GM12878 (cell line): ENCODE measurements around the gene KLK2. TPM values are rescaled to one million over a fixed set of nuclear protein-coding genes. Genes with fewer than 3 reads are reported as not detected.

ENCODE experiments used
- ATAC-seq: fragments of 200-7000 bp; cut with Tn5 transposase; 3 replicates; pipeline ENCODE4 v1.9.1; 2020; ENCODE audit warnings: mild to moderate bottlenecking, moderate library complexity
- BruUV-seq: library from RNA; stranded (reverse); fragments of 400-500 nt; replicated peaks from 2 replicates; lab custom pipeline; 2021; lab: Mats Ljungman, UMichigan
- CTCF ChIA-PET: fragments of 300-600 bp; sonication (Branson Sonifier 250); formaldehyde crosslinking; extraction: SDS; loops from one replicate; lab custom pipeline; 2021; ENCODE audit warnings: inconsistent platforms; lab: Yijun Ruan, JAX
- POLR2A ChIA-PET: fragments of 350-600 bp; formaldehyde crosslinking; extraction: SDS; loops from one replicate; lab custom pipeline; 2021; ENCODE audit warnings: inconsistent platforms; lab: Charles Lee
- RAD21 ChIA-PET: fragments of 300-600 bp; sonication (Branson Sonifier 250); formaldehyde crosslinking; loops from one replicate; lab custom pipeline; 2023; ENCODE audit warnings: antibody characterized with exemption; ENCODE audit not compliant: unreplicated experiment; lab: Charles Lee
- SMC1A ChIA-PET: fragments of 300-600 bp; sonication (Branson Sonifier 250); formaldehyde crosslinking; loops from one replicate; lab custom pipeline; 2023; ENCODE audit not compliant: unreplicated experiment, uncharacterized antibody; lab: Charles Lee
- DNase-seq: peaks from one replicate; pipeline ENCODE4 v3.0.0-alpha.2; 2011; ENCODE audit warnings: low read depth, low spot score
- FAIRE-seq: peaks from 3 replicates; lab custom pipeline; 2011; peaks lifted over from hg19 to GRCh38; lab: Jason Lieb, UNC
- H2AFZ ChIP-seq: 2 replicates; pipeline ENCODE4 v1.6.0; 2011; ENCODE audit warnings: low read depth, low read length, control low read depth; ENCODE audit not compliant: control insufficient read depth
- H3K27ac ChIP-seq: 2 replicates; pipeline ENCODE4 v1.5.1; 2011; ENCODE audit warnings: control low read depth; ENCODE audit not compliant: control insufficient read depth, insufficient read depth
- H3K27me3 ChIP-seq, 2 experiments: replicated peaks in 1 of 2; 2 replicates each; pipeline versions ENCODE4 v1.6.0 to v1.6.1; 2011; ENCODE audit warnings: low read length in 1 of 2; ENCODE audit not compliant: control insufficient read depth in 2 of 2, insufficient read depth in 2 of 2
- H3K36me3 ChIP-seq, 2 experiments: 2 replicates each; pipeline ENCODE4 v1.5.1; 2011; ENCODE audit warnings: low read length in 1 of 2; ENCODE audit not compliant: control insufficient read depth in 2 of 2, insufficient read depth in 2 of 2
- H3K4me1 ChIP-seq: 2 replicates; pipeline ENCODE4 v1.6.1; 2011; ENCODE audit warnings: mild to moderate bottlenecking, low read length, moderate library complexity, mixed read lengths; ENCODE audit not compliant: control insufficient read depth, insufficient read depth
- H3K4me2 ChIP-seq: 2 replicates; pipeline ENCODE4 v1.6.0; 2011; ENCODE audit warnings: control low read depth; ENCODE audit not compliant: control insufficient read depth, insufficient read depth
- H3K4me3 ChIP-seq: fragments of 200-600 bp; sonication (generic); 2 replicates; pipeline ENCODE4 v1.5.1; 2016
- H3K79me2 ChIP-seq: 2 replicates; pipeline ENCODE4 v1.6.0; 2011; ENCODE audit warnings: low read length; ENCODE audit not compliant: control insufficient read depth, insufficient read depth
- H3K9ac ChIP-seq: 2 replicates; pipeline ENCODE4 v1.8.0; 2011; ENCODE audit warnings: low read length, control low read depth, mixed read lengths; ENCODE audit not compliant: control insufficient read depth, insufficient read depth
- H3K9me3 ChIP-seq: replicated peaks from 3 replicates; pipeline ENCODE4 v1.5.1; 2011; ENCODE audit warnings: mild to moderate bottlenecking, low read length; ENCODE audit not compliant: control insufficient read depth, insufficient read depth
- H4K20me1 ChIP-seq: 2 replicates; pipeline ENCODE4 v1.6.0; 2011; ENCODE audit not compliant: control insufficient read depth, insufficient read depth
- BCL11A ChIP-seq: IDR thresholded peaks from 2 replicates; pipeline ENCODE4 v1.6.1; 2011; ENCODE audit warnings: low read depth, low read length
- BCL3 ChIP-seq: IDR thresholded peaks from 2 replicates; pipeline ENCODE4 v1.6.1; 2011; ENCODE audit warnings: borderline replicate concordance, low read depth, mild to moderate bottlenecking, moderate library complexity, low read length; ENCODE audit not compliant: insufficient read depth, poor library complexity, severe bottlenecking
- BHLHE40 ChIP-seq, 2 experiments: fragments of 450-650 bp in 1 of 2; IDR thresholded peaks; 2 replicates each; pipeline ENCODE4 v1.6.1; 2011 to 2017; ENCODE audit warnings: low read depth in 2 of 2, borderline replicate concordance in 1 of 2, improper control_type of control experiment in 1 of 2, low read length in 1 of 2, mild to moderate bottlenecking in 1 of 2
- EED ChIP-seq: sonication (generic); IDR thresholded peaks from 2 replicates; pipeline ENCODE4 v1.6.1; 2016; ENCODE audit warnings: antibody characterized with exemption, low read depth
- HCFC1 ChIP-seq: fragments of 150-350 bp; IDR thresholded peaks from 2 replicates; pipeline ENCODE4 v1.6.1; 2014; ENCODE audit warnings: low read length
- MEF2B ChIP-seq: fragments of 450-650 bp; IDR thresholded peaks from 2 replicates; pipeline ENCODE4 v1.6.1; 2018; ENCODE audit warnings: mild to moderate bottlenecking, moderate library complexity; ENCODE audit not compliant: partially characterized antibody, poor library complexity, severe bottlenecking
- MTA2 ChIP-seq: fragments of 450-650 bp; IDR thresholded peaks from 2 replicates; pipeline ENCODE4 v1.6.1; 2016; ENCODE audit warnings: low read depth, mild to moderate bottlenecking, moderate library complexity
- NFYB ChIP-seq: IDR thresholded peaks from 2 replicates; pipeline ENCODE4 v1.6.1; 2011; ENCODE audit warnings: low read depth, mild to moderate bottlenecking, low read length, improper control_type of control experiment, moderate library complexity; ENCODE audit not compliant: insufficient read depth
- NR2F1 ChIP-seq: fragments of 450-650 bp; conservative IDR thresholded peaks from 2 replicates; pipeline ENCODE4 v1.6.1; 2017; ENCODE audit warnings: mild to moderate bottlenecking
- ZNF592 ChIP-seq: fragments of 450-650 bp; IDR thresholded peaks from 2 replicates; pipeline ENCODE4 v1.6.1; 2017; ENCODE audit warnings: mild to moderate bottlenecking, moderate library complexity
- ZNF687 ChIP-seq: fragments of 450-650 bp; IDR thresholded peaks from 2 replicates; pipeline ENCODE4 v1.6.1; 2017; ENCODE audit warnings: mild to moderate bottlenecking, moderate library complexity
- WGBS: methylation state at CpG from one replicate; pipeline ENCODE4 v1.1.6; 2016; ENCODE audit warnings: low lambda C conversion rate; ENCODE audit not compliant: insufficient replicate concordance, insufficient coverage; ENCODE audit errors: missing lambda C conversion rate; 5-methylcytosine and 5-hydroxymethylcytosine counted together
- in situ Hi-C: fragments of 300-500 bp; cut with MboI; formaldehyde crosslinking; loops from 9 replicates; pipeline ENCODE4 v1.14.3; 2018; ENCODE audit warnings: mixed read lengths
- intact Hi-C: fragments of 100-400 bp; cut with micrococcal nuclease; formaldehyde crosslinking; loops from one replicate; pipeline ENCODE4 v1.14.2; 2022; ENCODE audit not compliant: unreplicated experiment
- polyA plus RNA-seq, 11 experiments: library from polyadenylated mRNA; depleted of rRNA in 4 of 11; unstranded in 6 of 11; stranded (reverse) in 5 of 11; fragments of >200 nt; fragmentation: Nextera tagmentation in 4 of 11; fragmentation: Illumina TruSeq in 1 of 11; extraction: Ambion mirVana in 4 of 11; extraction: Trizol in 1 of 11; gene quantifications; 1 replicate in 1 of 11; 2 replicates in 10 of 11; pipeline versions ENCODE4 v1.2.1 to v1.2.3, GENCODE V29; 2011 to 2016; ENCODE audit warnings: inconsistent platforms in 2 of 11, missing spikeins in 2 of 11, low read depth in 1 of 11
- total RNA-seq, 4 experiments: library from RNA; depleted of rRNA in 3 of 4; stranded (reverse); fragments of >200 nt in 3 of 4; fragmentation: Illumina TruSeq in 1 of 4; extraction: Trizol in 1 of 4; gene quantifications; 2 replicates each; pipeline versions ENCODE4 v1.2.1 to v1.2.3, GENCODE V29; 2013 to 2021

KLK2 gene
- total and polyA plus RNA-seq, 10 of the 15 experiments (the other 5 are each of a cell fraction or from before 2014, with no cell fraction given) = 0.19 to 3.1 (median 1.2) TPM

- POLR2A ChIA-PET = interaction anchor here (0.5 to 1.5 kb wide), 2 partner anchors 9 to 70 kb away, joined by 3 to 4 read pairs; no protein-coding TSS in a partner anchor
- Histone ChIP-seq H3K36me3 (no peaks in the 10 kb centered on the region), H3K27ac (peak overlapping the region; percentile 47), H3K9ac (no peak overlapping the region), H4K20me1 (no peaks in the 10 kb centered on the region), H3K9me3 (peaks cover 6% of the 10 kb centered on the region; the same call in 1 of the 3 replicates), H3K27me3 (no peaks in the 10 kb centered on the region), H3K79me2 (no peaks in the 10 kb centered on the region), H3K4me3 (no peak overlapping the region), H3K4me2 (0 out of 2 replicates have a peak overlapping the region, but pooled peaks have one; percentile 44), H2AFZ (peak overlapping the region; percentile 31; the same call in 1 of the 2 replicates), H3K4me1 (peaks cover 16% of the 10 kb centered on the region)
- SMC1A ChIA-PET = interaction anchor here (0.8 to 1.4 kb wide), 3 partner anchors 7 to 86 kb away, joined by 3 to 7 read pairs (median 4); no protein-coding TSS in a partner anchor
- DNase-seq (peak; percentile 46), FAIRE-seq (no peak), ATAC-seq (peak; percentile 72)
- no TSS peak for BruUV-seq
- in situ Hi-C loops (loop anchor here (10.0 kb wide), 1 partner anchor 536 kb away; no protein-coding TSS in a partner anchor), intact Hi-C loops (loop anchor here (10.0 kb wide), 1 partner anchor 536 kb away; no protein-coding TSS in a partner anchor)
- 60% methylated on average over 5 of the region's 5 CpGs for WGBS
- CTCF ChIA-PET = interaction anchor here (1.3 to 3.7 kb wide), 3 partner anchors 15 to 32 kb away, joined by 5 to 18 read pairs (median 6); no protein-coding TSS in a partner anchor
- RAD21 ChIA-PET = interaction anchor here (1.1 to 1.9 kb wide), 2 partner anchors 32 to 70 kb away, joined by 4 to 5 read pairs; no protein-coding TSS in a partner anchor
- TF ChIP-seq BCL11A (peak; percentile 42; the same call in 1 of the 2 replicates), MEF2B (peak; percentile 79), NR2F1 (peak; percentile 65), EED (0 out of 2 replicates have a peak, but pooled peaks have one; percentile 2), BCL3 (peak; percentile 88), HCFC1 (no peak), ZNF687 (peak; percentile 55), BHLHE40 (IDR thresholded peaks at IDR 0.05; ENCODE audit: borderline replicate concordance in 1 of 2, low read depth in 2 of 2, low read length in 1 of 2) (peak; percentile 70 to 85), MTA2 (peak; percentile 43; the same call in 1 of the 2 replicates), ZNF592 (peak; percentile 63; the same call in 1 of the 2 replicates), NFYB (no peak)
Observed at GRCh38 chr19:50890422-50891252, 17.4 kb downstream of the KLK2 start.
